ENCODE measurements around the gene BABAM2. TPM values are rescaled to one million over a fixed set of nuclear protein-coding genes. Genes with fewer than 3 reads are reported as not detected.
"Not testable (repeated sequence)": the region's sequence is repeated elsewhere in the genome, so short reads cannot be mapped to it uniquely, and the experiment has no call there.

Gene BABAM2
- polyA plus RNA-seq, 2 donors, result 9.1 to 18.0 TPM

DNA sequence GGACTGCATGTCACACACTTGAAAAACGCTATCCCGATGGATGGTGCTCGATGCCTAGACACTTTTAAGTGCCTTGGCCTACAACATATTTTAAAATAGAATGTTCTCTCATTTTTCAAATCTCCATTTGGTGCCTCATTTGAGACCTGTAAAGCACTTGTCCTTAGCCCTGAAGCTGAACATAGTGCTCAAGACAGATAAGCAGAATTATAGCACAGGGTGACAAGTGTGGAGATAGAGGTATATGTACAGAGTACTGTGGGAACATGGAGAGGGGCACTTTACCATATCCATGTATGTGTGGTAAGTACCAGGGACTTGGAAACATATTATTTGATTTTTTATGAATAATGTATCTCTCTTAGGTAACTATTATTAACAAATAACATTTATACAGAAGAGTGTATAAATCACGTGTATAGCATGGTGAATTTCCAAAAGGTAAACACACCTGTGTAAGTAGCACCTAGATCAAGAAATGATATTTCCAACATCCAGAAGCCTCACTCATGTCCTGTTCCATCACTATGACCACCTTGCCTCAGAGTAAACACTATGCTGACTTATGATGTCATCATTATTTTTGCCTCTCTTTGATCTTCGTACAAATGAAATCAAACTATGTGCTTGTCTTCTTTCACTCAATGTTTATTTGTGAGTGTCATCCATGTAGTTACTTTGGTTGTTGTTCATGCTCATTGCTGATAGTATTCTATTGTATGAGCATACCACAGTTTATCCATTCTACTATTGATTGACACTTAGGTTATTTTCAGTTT, 103.6 kb downstream of the BABAM2 start:
- Histone ChIP-seq H3K4me1 (ENCODE audit: control insufficient read depth in 2 of 2, insufficient read depth in 2 of 2, low read length in 1 of 2) (no peaks in the 10 kb centered on the region), H3K9me3 (ENCODE audit: control insufficient read depth in 2 of 2, insufficient read depth in 1 of 2, low read depth in 1 of 2, low read length in 1 of 2) (no peaks in the 10 kb centered on the region), H3K27me3 (ENCODE audit: control insufficient read depth in 1 of 2, insufficient read depth in 2 of 2, low read length in 2 of 2) (no peaks in the 10 kb centered on the region), H3K27ac (ENCODE audit: low read depth in 2 of 2, low read length in 1 of 2) (no peak overlapping the region), H3K36me3 (ENCODE audit: control insufficient read depth in 2 of 2, insufficient read depth in 2 of 2, low read length in 1 of 2) (peaks cover 0 to 5% of the 10 kb centered on the region in 2 donors), H3K4me3 (ENCODE audit: low read depth in 1 of 2, low read length in 2 of 2) (no peak overlapping the region)
- 95 to 97% methylated on average over 5 of the region's 5 CpGs for WGBS, 2 donors

DNA sequence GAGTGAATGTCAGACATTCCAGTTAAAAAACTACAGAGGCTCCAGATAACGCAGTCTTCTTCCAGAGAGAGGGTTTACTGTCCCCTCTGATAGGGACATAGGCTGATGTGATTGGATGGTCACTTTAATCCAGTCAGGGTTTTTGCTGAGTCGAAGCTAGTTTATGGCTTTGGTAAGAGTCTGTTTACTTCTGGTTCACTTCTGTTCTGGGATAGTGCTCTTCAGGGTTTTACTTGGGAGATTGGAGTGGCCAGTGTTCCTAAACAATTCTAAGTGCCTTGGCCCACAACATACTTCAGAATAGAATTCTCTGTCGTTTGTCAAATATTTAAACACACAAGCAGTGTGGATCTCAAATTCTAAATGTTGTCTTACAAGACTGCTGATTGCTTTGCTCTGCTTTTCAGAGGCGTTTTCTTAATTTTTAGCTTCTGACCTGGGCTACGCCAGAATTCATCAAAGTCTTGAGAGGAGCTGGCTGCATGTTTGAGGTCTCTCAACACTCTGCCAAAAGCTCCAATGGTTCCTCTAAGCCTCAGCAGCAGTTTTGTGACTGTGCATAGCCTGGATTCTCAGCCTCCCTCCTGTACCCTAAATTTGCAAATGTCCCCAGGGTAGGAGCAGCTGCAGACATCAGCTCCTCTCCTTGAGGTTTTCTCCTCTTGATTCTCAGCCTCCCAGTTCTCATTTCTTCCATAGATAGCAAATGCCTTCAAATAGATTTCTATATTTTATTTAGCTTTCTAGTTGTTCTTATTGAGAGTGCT, 105.8 kb downstream of the BABAM2 start:
- H3K27ac ChIP-seq (ENCODE audit: low read depth in 2 of 2, low read length in 1 of 2), result no peak overlapping the region
- H3K4me3 ChIP-seq (ENCODE audit: low read depth in 1 of 2, low read length in 2 of 2), result no peak overlapping the region
- 82 to 85% methylated on average over 5 of the region's 5 CpGs for WGBS, 2 donors
- no peaks in the 10 kb centered on the region for H3K27me3 ChIP-seq (ENCODE audit: control insufficient read depth in 1 of 2, insufficient read depth in 2 of 2, low read length in 2 of 2)
- no peaks in the 10 kb centered on the region for H3K4me1 ChIP-seq (ENCODE audit: control insufficient read depth in 2 of 2, insufficient read depth in 2 of 2, low read length in 1 of 2)
- H3K36me3 ChIP-seq (ENCODE audit: control insufficient read depth in 2 of 2, insufficient read depth in 2 of 2, low read length in 1 of 2), result peaks cover 0 to 5% of the 10 kb centered on the region in 2 donors
- H3K9me3 ChIP-seq (ENCODE audit: control insufficient read depth in 2 of 2, insufficient read depth in 1 of 2, low read depth in 1 of 2, low read length in 1 of 2), result no peaks in the 10 kb centered on the region

DNA sequence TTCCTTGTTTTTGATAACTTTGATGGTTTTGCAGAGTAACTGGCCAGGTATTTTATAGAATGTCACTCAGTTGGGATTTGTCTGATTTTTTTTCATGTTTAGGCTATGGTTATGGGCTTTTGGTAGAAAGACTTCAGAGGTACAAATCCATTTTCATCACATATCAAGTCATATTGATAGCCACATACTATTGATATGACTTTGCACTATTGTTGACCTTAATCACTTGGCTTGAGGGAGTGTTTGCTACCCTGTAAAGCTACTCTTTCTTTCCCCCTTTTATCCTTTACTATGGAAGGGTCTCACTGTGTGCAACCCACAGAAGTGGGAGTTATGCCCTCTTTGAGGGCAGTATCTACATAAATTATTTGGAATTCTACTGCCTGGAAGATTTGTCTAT, 109.8 kb downstream of the BABAM2 start:
- peaks cover 0 to under 1% of the 10 kb centered on the region in 2 donors for H3K36me3 ChIP-seq (ENCODE audit: control insufficient read depth in 2 of 2, insufficient read depth in 2 of 2, low read length in 1 of 2)
- H3K27me3 ChIP-seq (ENCODE audit: control insufficient read depth in 1 of 2, insufficient read depth in 2 of 2, low read length in 2 of 2), result no peaks in the 10 kb centered on the region
- H3K4me1 ChIP-seq (ENCODE audit: control insufficient read depth in 2 of 2, insufficient read depth in 2 of 2, low read length in 1 of 2), result no peaks in the 10 kb centered on the region
- no peak overlapping the region for H3K27ac ChIP-seq (ENCODE audit: low read depth in 2 of 2, low read length in 1 of 2)
- no peak overlapping the region for H3K4me3 ChIP-seq (ENCODE audit: low read depth in 1 of 2, low read length in 2 of 2)
- no peaks in the 10 kb centered on the region for H3K9me3 ChIP-seq (ENCODE audit: control insufficient read depth in 2 of 2, insufficient read depth in 1 of 2, low read depth in 1 of 2, low read length in 1 of 2)

DNA sequence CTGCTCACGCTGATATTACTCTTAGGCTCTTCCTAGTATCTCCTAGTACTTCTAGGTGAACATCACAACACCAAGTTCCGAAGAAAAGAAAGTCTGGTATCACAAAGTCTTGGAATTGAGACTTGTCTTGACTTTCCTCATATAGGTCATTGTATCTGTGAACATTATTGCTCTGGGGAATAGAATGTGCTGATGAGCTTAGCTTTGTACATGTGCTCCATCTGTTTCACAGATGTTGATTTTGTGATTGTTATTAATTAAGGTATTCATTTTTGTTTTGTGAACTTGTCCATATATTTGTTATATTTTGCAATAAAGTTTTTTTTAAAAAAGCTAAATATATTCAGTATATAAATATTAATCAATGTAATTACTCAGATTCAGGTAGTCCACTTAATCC, 111.7 kb downstream of the BABAM2 start:
- no peaks in the 10 kb centered on the region for H3K36me3 ChIP-seq (ENCODE audit: control insufficient read depth in 2 of 2, insufficient read depth in 2 of 2, low read length in 1 of 2)
- no peaks in the 10 kb centered on the region for H3K9me3 ChIP-seq (ENCODE audit: control insufficient read depth in 2 of 2, insufficient read depth in 1 of 2, low read depth in 1 of 2, low read length in 1 of 2)
- H3K27me3 ChIP-seq (ENCODE audit: control insufficient read depth in 1 of 2, insufficient read depth in 2 of 2, low read length in 2 of 2), result no peaks in the 10 kb centered on the region
- no peak overlapping the region for H3K4me3 ChIP-seq (ENCODE audit: low read depth in 1 of 2, low read length in 2 of 2)
- 96 to 99% methylated on average over 2 of the region's 2 CpGs for WGBS, 2 donors
- no peaks in the 10 kb centered on the region for H3K4me1 ChIP-seq (ENCODE audit: control insufficient read depth in 2 of 2, insufficient read depth in 2 of 2, low read length in 1 of 2)
- H3K27ac ChIP-seq (ENCODE audit: low read depth in 2 of 2, low read length in 1 of 2), result no peak overlapping the region

DNA sequence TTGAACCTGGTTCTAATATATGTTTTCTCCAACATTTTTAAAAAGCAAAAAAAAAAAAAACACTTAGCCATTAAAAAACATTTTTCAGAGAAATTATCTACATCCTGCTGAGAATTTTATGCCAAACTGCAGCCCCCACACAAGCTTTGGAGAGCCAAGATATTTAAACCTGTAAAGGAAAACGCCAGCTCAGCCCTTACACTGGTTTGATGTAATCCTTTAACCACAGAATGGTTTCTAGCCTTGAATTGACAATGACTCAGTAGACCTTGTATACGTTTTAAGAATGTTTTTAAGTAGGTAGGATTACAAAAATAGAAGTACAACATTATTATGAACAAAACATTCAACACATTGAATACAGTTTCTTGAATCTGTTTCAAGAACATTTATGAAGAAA, 113.6 kb downstream of the BABAM2 start:
- no peak overlapping the region for H3K4me3 ChIP-seq (ENCODE audit: low read depth in 1 of 2, low read length in 2 of 2)
- no peaks in the 10 kb centered on the region for H3K36me3 ChIP-seq (ENCODE audit: control insufficient read depth in 2 of 2, insufficient read depth in 2 of 2, low read length in 1 of 2)
- no peaks in the 10 kb centered on the region for H3K9me3 ChIP-seq (ENCODE audit: control insufficient read depth in 2 of 2, insufficient read depth in 1 of 2, low read depth in 1 of 2, low read length in 1 of 2)
- 31 to 51% methylated on average over 2 of the region's 2 CpGs for WGBS, 2 donors
- H3K4me1 ChIP-seq (ENCODE audit: control insufficient read depth in 2 of 2, insufficient read depth in 2 of 2, low read length in 1 of 2), result no peaks in the 10 kb centered on the region
- H3K27ac ChIP-seq (ENCODE audit: low read depth in 2 of 2, low read length in 1 of 2), result no peak overlapping the region
- no peaks in the 10 kb centered on the region for H3K27me3 ChIP-seq (ENCODE audit: control insufficient read depth in 1 of 2, insufficient read depth in 2 of 2, low read length in 2 of 2)

DNA sequence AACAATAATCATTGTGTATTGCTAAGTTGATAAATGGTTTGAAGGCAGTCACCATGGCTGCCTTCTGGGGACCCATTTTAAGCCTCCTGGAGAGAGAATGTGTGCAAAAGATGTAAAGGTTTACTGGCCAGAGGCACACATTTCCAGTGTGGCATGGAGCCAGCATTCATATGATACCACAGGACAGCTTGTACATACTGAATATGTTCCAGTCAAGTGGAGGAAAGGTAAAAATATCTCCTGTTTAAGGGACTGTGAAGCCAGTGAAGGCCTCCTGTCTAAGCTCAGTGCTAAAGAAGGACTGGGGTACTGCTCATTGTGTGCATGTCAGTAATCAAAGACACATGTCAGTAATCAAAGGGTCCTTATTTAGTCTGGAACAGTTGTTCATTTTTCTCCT, 119.2 kb downstream of the BABAM2 start:
- Histone ChIP-seq H3K36me3 (ENCODE audit: control insufficient read depth in 2 of 2, insufficient read depth in 2 of 2, low read length in 1 of 2) (no peaks in the 10 kb centered on the region), H3K4me1 (ENCODE audit: control insufficient read depth in 2 of 2, insufficient read depth in 2 of 2, low read length in 1 of 2) (no peaks in the 10 kb centered on the region), H3K9me3 (ENCODE audit: control insufficient read depth in 2 of 2, insufficient read depth in 1 of 2, low read depth in 1 of 2, low read length in 1 of 2) (no peaks in the 10 kb centered on the region), H3K27ac (ENCODE audit: low read depth in 2 of 2, low read length in 1 of 2) (no peak overlapping the region), H3K4me3 (ENCODE audit: low read depth in 1 of 2, low read length in 2 of 2) (no peak overlapping the region), H3K27me3 (ENCODE audit: control insufficient read depth in 1 of 2, insufficient read depth in 2 of 2, low read length in 2 of 2) (no peaks in the 10 kb centered on the region)

DNA sequence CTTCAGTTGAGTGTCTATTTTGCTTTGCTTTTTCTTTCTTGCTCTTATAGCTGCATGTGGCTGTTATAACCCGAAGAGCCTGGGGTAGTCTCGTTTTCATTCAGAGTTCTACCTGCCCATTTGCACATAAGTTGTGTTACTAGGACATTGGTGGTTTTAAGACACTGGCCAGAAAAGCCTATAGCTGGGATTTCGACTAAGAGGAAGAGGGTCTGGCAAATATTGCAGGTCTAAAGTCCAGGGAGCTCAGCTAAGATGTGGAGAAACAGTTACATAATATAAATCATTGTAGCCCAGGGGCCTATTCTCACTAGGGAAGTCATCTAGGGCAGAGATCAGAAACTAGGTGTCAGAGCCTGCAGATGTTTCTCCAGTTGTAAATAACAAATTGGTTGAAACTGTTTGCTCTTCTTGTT, 120.8 kb downstream of the BABAM2 start:
- Histone ChIP-seq H3K9me3 (ENCODE audit: control insufficient read depth in 2 of 2, insufficient read depth in 1 of 2, low read depth in 1 of 2, low read length in 1 of 2) (no peaks in the 10 kb centered on the region), H3K36me3 (ENCODE audit: control insufficient read depth in 2 of 2, insufficient read depth in 2 of 2, low read length in 1 of 2) (no peaks in the 10 kb centered on the region), H3K27ac (ENCODE audit: low read depth in 2 of 2, low read length in 1 of 2) (no peak overlapping the region), H3K4me3 (ENCODE audit: low read depth in 1 of 2, low read length in 2 of 2) (no peak overlapping the region), H3K27me3 (ENCODE audit: control insufficient read depth in 1 of 2, insufficient read depth in 2 of 2, low read length in 2 of 2) (no peaks in the 10 kb centered on the region), H3K4me1 (ENCODE audit: control insufficient read depth in 2 of 2, insufficient read depth in 2 of 2, low read length in 1 of 2) (no peaks in the 10 kb centered on the region)
- WGBS, 2 donors, result 78 to 85% methylated on average over 3 of the region's 3 CpGs

DNA sequence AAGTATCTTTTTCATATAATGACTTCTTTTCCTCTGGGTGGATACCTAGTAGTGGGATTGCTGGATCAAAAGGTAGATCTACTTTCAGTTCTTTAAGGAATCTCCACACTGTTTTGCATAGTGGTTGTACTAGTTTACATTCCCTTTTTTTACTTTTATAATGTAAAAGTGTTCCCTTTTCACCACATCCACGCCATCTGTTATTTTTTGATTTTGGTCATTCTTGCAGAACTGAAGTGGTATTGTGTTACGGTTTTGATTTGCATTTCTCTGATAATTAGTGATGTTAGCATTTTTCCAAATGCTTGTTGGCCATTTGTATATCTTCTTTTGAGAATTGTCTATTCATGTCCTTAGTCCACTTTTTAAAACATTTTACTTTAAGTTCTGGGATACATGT, 127.9 kb downstream of the BABAM2 start:
- WGBS, 2 donors, result 94 to 97% methylated on average over 2 of the region's 2 CpGs
- H3K36me3 ChIP-seq (ENCODE audit: control insufficient read depth in 2 of 2, insufficient read depth in 2 of 2, low read length in 1 of 2); H3K27ac ChIP-seq (ENCODE audit: low read depth in 2 of 2, low read length in 1 of 2); H3K27me3 ChIP-seq (ENCODE audit: control insufficient read depth in 1 of 2, insufficient read depth in 2 of 2, low read length in 2 of 2); H3K4me1 ChIP-seq (ENCODE audit: control insufficient read depth in 2 of 2, insufficient read depth in 2 of 2, low read length in 1 of 2); H3K4me3 ChIP-seq (ENCODE audit: low read depth in 1 of 2, low read length in 2 of 2); H3K9me3 ChIP-seq (ENCODE audit: control insufficient read depth in 2 of 2, insufficient read depth in 1 of 2, low read depth in 1 of 2, low read length in 1 of 2): not testable (repeated sequence)

DNA sequence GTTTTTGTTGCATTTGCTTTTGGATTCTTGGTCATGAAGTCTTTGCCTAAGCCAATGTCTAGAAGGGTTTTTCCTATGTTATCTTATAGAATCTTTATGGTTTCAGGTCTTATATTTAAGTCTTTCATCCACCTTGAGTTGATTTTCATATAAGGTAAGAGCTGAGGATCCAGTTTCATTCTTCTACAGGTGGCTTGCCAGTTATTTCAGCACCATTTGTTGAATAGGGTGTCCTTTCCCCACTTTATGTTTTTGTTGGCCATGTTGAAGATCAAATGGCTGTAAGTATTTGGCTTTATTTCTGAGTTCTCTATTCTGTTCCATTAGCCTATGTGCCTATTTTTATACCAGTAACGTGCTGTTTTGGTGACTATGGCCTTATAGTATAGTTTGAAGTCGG, 129.0 kb downstream of the BABAM2 start:
- WGBS, 2 donors, result 93 to 100% methylated on average over 2 of the region's 2 CpGs
- not testable (repeated sequence) for H3K4me3 ChIP-seq (ENCODE audit: low read depth in 1 of 2, low read length in 2 of 2)

DNA sequence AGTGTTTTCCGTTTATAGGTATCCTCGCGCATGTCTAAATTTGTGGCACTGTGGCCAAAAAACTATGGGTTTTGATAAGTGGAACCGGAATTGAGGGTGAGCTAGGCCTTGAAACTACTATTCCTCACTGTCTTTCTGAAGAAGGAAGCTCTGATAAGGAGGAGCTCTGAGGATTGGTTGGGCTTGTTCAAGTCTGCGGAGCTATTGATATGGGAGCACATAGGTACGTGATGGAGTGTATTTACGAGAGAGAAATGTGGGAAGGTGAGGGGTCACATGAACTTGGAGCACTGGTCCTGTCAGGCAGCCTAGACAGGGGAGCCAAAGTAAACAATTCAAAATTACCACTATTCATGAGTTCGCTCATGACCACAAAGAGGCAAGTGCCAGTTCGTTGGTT, 131.4 kb downstream of the BABAM2 start:
- 93 to 94% methylated on average over 9 of the region's 9 CpGs for WGBS, 2 donors
- H3K27ac ChIP-seq (ENCODE audit: low read depth in 2 of 2, low read length in 1 of 2), result no peak overlapping the region
- H3K36me3 ChIP-seq (ENCODE audit: control insufficient read depth in 2 of 2, insufficient read depth in 2 of 2, low read length in 1 of 2), result no peaks in the 10 kb centered on the region
- no peaks in the 10 kb centered on the region for H3K9me3 ChIP-seq (ENCODE audit: control insufficient read depth in 2 of 2, insufficient read depth in 1 of 2, low read depth in 1 of 2, low read length in 1 of 2)
- H3K4me3 ChIP-seq (ENCODE audit: low read depth in 1 of 2, low read length in 2 of 2), result no peak overlapping the region
- no peaks in the 10 kb centered on the region for H3K4me1 ChIP-seq (ENCODE audit: control insufficient read depth in 2 of 2, insufficient read depth in 2 of 2, low read length in 1 of 2)
- H3K27me3 ChIP-seq (ENCODE audit: control insufficient read depth in 1 of 2, insufficient read depth in 2 of 2, low read length in 2 of 2), result no peaks in the 10 kb centered on the region

More for the DNA sequence above, 129.0 kb downstream of the BABAM2 start:
- H3K27me3 ChIP-seq (ENCODE audit: control insufficient read depth in 1 of 2, insufficient read depth in 2 of 2, low read length in 2 of 2); H3K27ac ChIP-seq (ENCODE audit: low read depth in 2 of 2, low read length in 1 of 2); H3K4me1 ChIP-seq (ENCODE audit: control insufficient read depth in 2 of 2, insufficient read depth in 2 of 2, low read length in 1 of 2); H3K36me3 ChIP-seq (ENCODE audit: control insufficient read depth in 2 of 2, insufficient read depth in 2 of 2, low read length in 1 of 2); H3K9me3 ChIP-seq (ENCODE audit: control insufficient read depth in 2 of 2, insufficient read depth in 1 of 2, low read depth in 1 of 2, low read length in 1 of 2): not testable (repeated sequence)
